HCT116 (cell line): Measurements from ENCODE around the gene DND1. TPM values are rescaled to one million over a fixed set of nuclear protein-coding genes. Genes with fewer than 3 reads are reported as not detected.

Experiments
- ATAC-seq: fragments of 200-7000 bp; cut with Tn5 transposase; 2 replicates; pipeline ENCODE4 v1.9.1; 2020; ENCODE audit warnings: mild to moderate bottlenecking, moderate library complexity
- BruUV-seq: library from RNA; stranded (reverse); fragments of 400-500 nt; replicated peaks from 2 replicates; lab custom pipeline; 2021; lab: Mats Ljungman, UMichigan
- CTCF ChIA-PET: fragments of 300-600 bp; sonication (Branson Sonifier 250); formaldehyde crosslinking; loops from one replicate; lab custom pipeline; 2021; ENCODE audit warnings: antibody characterized with exemption; lab: Charles Lee
- POLR2A ChIA-PET: fragments of 300-600, 350-600 bp; sonication (Branson Sonifier 250); formaldehyde crosslinking; loops from one replicate; lab custom pipeline; 2021; ENCODE audit warnings: antibody characterized with exemption; lab: Charles Lee
- RAD21 ChIA-PET, 2 experiments: fragments of 300-600 bp; sonication (Branson Sonifier 250); formaldehyde crosslinking; loops; one replicate each; lab custom pipeline; 2023; ENCODE audit warnings: low total read pairs in 2 of 2; ENCODE audit not compliant: uncharacterized antibody in 2 of 2, unreplicated experiment in 2 of 2, low non-redundant PET in 1 of 2; lab: Charles Lee
- DNase-seq: peaks from one replicate; pipeline ENCODE4 v3.0.0-alpha.2; 2010; ENCODE audit warnings: low read depth, low spot score
- H2AFZ ChIP-seq: fragments of 200-600 bp; shearing (Covaris generic), sonication (generic); 2 replicates; pipeline ENCODE4 v1.6.1; 2017; ENCODE audit warnings: low read depth, mixed run types, mixed read lengths, antibody characterized with exemption, low read length; ENCODE audit not compliant: poor library complexity, severe bottlenecking
- H3K27ac ChIP-seq: 2 replicates; pipeline ENCODE4 v1.5.1; 2012; ENCODE audit warnings: low read depth, low read length
- H3K27me3 ChIP-seq: fragments of 200-600 bp; sonication (generic); 2 replicates; pipeline ENCODE4 v1.6.1; 2016; ENCODE audit warnings: mixed run types, low read length, mixed read lengths; ENCODE audit not compliant: insufficient read depth
- H3K36me3 ChIP-seq, 2 experiments: fragments of 200-500 bp in 1 of 2; fragments of 200-600 bp in 1 of 2; sonication (Bioruptor generic) in 1 of 2; sonication (generic) in 1 of 2; 2 replicates each; pipeline versions ENCODE4 v1.5.1 to v1.6.1; 2014 to 2016; ENCODE audit warnings: low read length in 2 of 2, inconsistent platforms in 1 of 2, mixed read lengths in 1 of 2, mixed run types in 1 of 2; ENCODE audit not compliant: insufficient read depth in 2 of 2, control insufficient read depth in 1 of 2
- H3K4me1 ChIP-seq, 2 experiments: fragments of 200-600 bp in 1 of 2; sonication (generic) in 1 of 2; 2 replicates each; pipeline versions ENCODE4 v1.5.1 to v1.6.1; 2012 to 2017; ENCODE audit warnings: low read length in 2 of 2, inconsistent platforms in 1 of 2, mild to moderate bottlenecking in 1 of 2, mixed read lengths in 1 of 2, mixed run types in 1 of 2, moderate library complexity in 1 of 2; ENCODE audit not compliant: insufficient read depth in 2 of 2, control insufficient read depth in 1 of 2
- H3K4me2 ChIP-seq: fragments of 200-600 bp; sonication (generic); 2 replicates; pipeline ENCODE4 v1.6.1; 2017; ENCODE audit warnings: mixed run types, low read length, mixed read lengths
- H3K4me3 ChIP-seq, 2 experiments: fragments of 200-600 bp in 1 of 2; sonication (generic) in 1 of 2; replicated peaks in 1 of 2; 2 replicates each; pipeline ENCODE4 v1.5.1; 2011 to 2016; ENCODE audit warnings: low read length in 2 of 2, control low read depth in 1 of 2, low read depth in 1 of 2, mild to moderate bottlenecking in 1 of 2, mixed read lengths in 1 of 2, mixed run types in 1 of 2
- H3K79me2 ChIP-seq: fragments of 200-600 bp; sonication (generic); 2 replicates; pipeline ENCODE4 v1.6.1; 2017; ENCODE audit warnings: mild to moderate bottlenecking, mixed run types, low read length, moderate library complexity, mixed read lengths; ENCODE audit not compliant: insufficient read depth
- H3K9ac ChIP-seq: fragments of 200-600 bp; sonication (generic); 2 replicates; pipeline ENCODE4 v1.6.1; 2016; ENCODE audit warnings: low read length, mixed read lengths
- H3K9me2 ChIP-seq: fragments of 200-600 bp; sonication (generic), shearing (Covaris generic); 2 replicates; pipeline ENCODE4 v1.6.1; 2017; ENCODE audit warnings: mixed run types, mild to moderate bottlenecking, moderate library complexity; ENCODE audit not compliant: insufficient read depth
- H3K9me3 ChIP-seq, 2 experiments: fragments of 200-500 bp in 1 of 2; fragments of 200-600 bp in 1 of 2; sonication (Bioruptor generic) in 1 of 2; sonication (generic) in 1 of 2; 2 replicates each; pipeline ENCODE4 v1.6.1; 2014 to 2017; ENCODE audit warnings: low read length in 2 of 2, mixed read lengths in 2 of 2, inconsistent platforms in 1 of 2, low read depth in 1 of 2, mild to moderate bottlenecking in 1 of 2, mixed run types in 1 of 2, moderate library complexity in 1 of 2; ENCODE audit not compliant: control insufficient read depth in 1 of 2, insufficient read depth in 1 of 2
- H4K20me1 ChIP-seq: fragments of 200-600 bp; sonication (generic), shearing (Covaris generic); 2 replicates; pipeline ENCODE4 v1.6.1; 2017; ENCODE audit warnings: mixed run types, mild to moderate bottlenecking, moderate library complexity; ENCODE audit not compliant: insufficient read depth
- ATF3 ChIP-seq: IDR thresholded peaks from 2 replicates; pipeline ENCODE4 v1.6.1; 2012
- CBX3 ChIP-seq: IDR thresholded peaks from 2 replicates; pipeline ENCODE4 v1.6.1; 2012; ENCODE audit warnings: low read depth
- CTCF ChIP-seq, 3 experiments: fragments of 200-600 bp in 1 of 3; sonication (generic) in 1 of 3; IDR thresholded peaks in 2 of 3; conservative IDR thresholded peaks in 1 of 3; 2 replicates each; pipeline ENCODE4 v1.5.1; 2012 to 2017; ENCODE audit warnings: low read depth in 2 of 3, low read length in 2 of 3, antibody characterized with exemption in 1 of 3, borderline replicate concordance in 1 of 3, control low read depth in 1 of 3, mild to moderate bottlenecking in 1 of 3, mixed read lengths in 1 of 3, mixed run types in 1 of 3, moderate library complexity in 1 of 3; ENCODE audit not compliant: insufficient read depth in 1 of 3
- EGR1 ChIP-seq: IDR thresholded peaks from 2 replicates; pipeline ENCODE4 v1.6.1; 2012; ENCODE audit warnings: low read depth
- ELF1 ChIP-seq: IDR thresholded peaks from 2 replicates; pipeline ENCODE4 v1.6.1; 2012; ENCODE audit warnings: low read depth, borderline replicate concordance
- EZH2 ChIP-seq: fragments of 200-600 bp; sonication (generic); IDR thresholded peaks from 2 replicates; pipeline ENCODE4 v1.6.1; 2017; ENCODE audit warnings: antibody characterized with exemption, mixed run types
- EZH2phosphoT487 ChIP-seq: fragments of 200-600 bp; IDR thresholded peaks from 2 replicates; pipeline ENCODE4 v1.6.1; 2018; ENCODE audit warnings: antibody characterized with exemption, borderline replicate concordance
- FOSL1 ChIP-seq: IDR thresholded peaks from 2 replicates; pipeline ENCODE4 v1.6.1; 2012; ENCODE audit warnings: low read depth
- JUND ChIP-seq: IDR thresholded peaks from 2 replicates; pipeline ENCODE4 v1.6.1; 2012
- MAX ChIP-seq: IDR thresholded peaks from 2 replicates; pipeline ENCODE4 v1.6.1; 2012
- POLR2A ChIP-seq: IDR thresholded peaks from 2 replicates; pipeline ENCODE4 v1.7.0; 2011; ENCODE audit warnings: borderline replicate concordance; ENCODE audit not compliant: insufficient read depth, insufficient read length; ENCODE audit errors: extremely low read depth
- RAD21 ChIP-seq: IDR thresholded peaks from 2 replicates; pipeline ENCODE4 v1.6.1; 2012; ENCODE audit warnings: low read depth, mild to moderate bottlenecking
- REST ChIP-seq: IDR thresholded peaks from 2 replicates; pipeline ENCODE4 v1.6.1; 2012; ENCODE audit warnings: low read depth
- SIN3A ChIP-seq: IDR thresholded peaks from 2 replicates; pipeline ENCODE4 v1.6.1; 2012; ENCODE audit warnings: low read depth
- SRF ChIP-seq: IDR thresholded peaks from 2 replicates; pipeline ENCODE4 v1.6.1; 2012; ENCODE audit warnings: low read depth
- YY1 ChIP-seq: IDR thresholded peaks from 2 replicates; pipeline ENCODE4 v1.6.1; 2011; ENCODE audit warnings: low read length, low read depth, moderate library complexity, mild to moderate bottlenecking; ENCODE audit not compliant: insufficient replicate concordance; ENCODE audit errors: extremely low read depth
- ZBTB33 ChIP-seq: IDR thresholded peaks from 2 replicates; pipeline ENCODE4 v1.6.1; 2011; ENCODE audit warnings: mild to moderate bottlenecking, low read length, moderate library complexity; ENCODE audit not compliant: insufficient replicate concordance; ENCODE audit errors: extremely low read depth
- ZNF274 ChIP-seq: fragments of 200-500 bp; sonication (Bioruptor generic); IDR thresholded peaks from 2 replicates; pipeline ENCODE4 v1.6.1; 2014; ENCODE audit warnings: mild to moderate bottlenecking, low read depth, low read length, inconsistent platforms
- intact Hi-C: fragments of 100-400 bp; cut with micrococcal nuclease; formaldehyde crosslinking; loops from 2 replicates; pipeline ENCODE4 v1.10.0; 2022
- total RNA-seq: library from RNA; stranded (reverse); gene quantifications from one replicate; pipeline ENCODE4 v1.2.1, GENCODE V29; 2021; ENCODE audit not compliant: unreplicated experiment

DND1 gene
- total RNA-seq, 1 experiment from 2014 or later = 2.3 TPM

- H3K4me3 ChIP-seq = peak within 1 kb of the TSS; percentile 80 to 88
- H3K9ac ChIP-seq = peak within 1 kb of the TSS; percentile 85
- POLR2A ChIA-PET = interaction anchor here (1.5 kb wide), 1 partner anchor 8 kb away, joined by 6 read pairs; the partner anchor contains the start of genes IK and NDUFA2
- peak within 1 kb of the TSS; percentile 93 for H3K4me2 ChIP-seq
- ATAC-seq = peak; percentile 94
- RAD21 ChIA-PET = no interaction called here
- H3K27me3 ChIP-seq = no peaks in the 10 kb centered on the region
- TSS peak; percentile 64 for BruUV-seq
- H4K20me1 ChIP-seq = no peaks in the 10 kb centered on the region
- intact Hi-C loops = loop anchor here (5.0 kb wide), 4 partner anchors 62 to 282 kb away; partner anchors contain the start of genes APBB3 and SLC35A4
- H2AFZ ChIP-seq = peak within 1 kb of the TSS; percentile 72
- peaks cover 4 to 11% of the 10 kb centered on the region in 2 experiments; a peak in 3 of 4 replicates for H3K4me1 ChIP-seq
- peaks cover 17% of the 10 kb centered on the region for H3K79me2 ChIP-seq
- DNase-seq = peak; percentile 73
- H3K9me2 ChIP-seq = no peaks in the 10 kb centered on the region
- H3K9me3 ChIP-seq = no peaks in the 10 kb centered on the region
- H3K27ac ChIP-seq = peak within 1 kb of the TSS; percentile 84
- H3K36me3 ChIP-seq = peaks cover 3 to 14% of the 10 kb centered on the region in 2 experiments; a peak in 3 of 4 replicates
- CTCF ChIA-PET = interaction anchor here (0.6 to 1.9 kb wide), 3 partner anchors 8 to 280 kb away, joined by 3 to 8 read pairs (median 6); partner anchors contain the start of genes IK and NDUFA2
- TF ChIP-seq EZH2phosphoT487 = no peak
- peak in 2 of 3 experiments; percentile 57; a peak in 4 of 6 replicates for TF ChIP-seq CTCF (IDR thresholded peaks at IDR 0.05 in 2 of 3, conservative IDR thresholded peaks at IDR 0.05 in 1 of 3; ENCODE audit: borderline replicate concordance in 1 of 3, insufficient read depth in 1 of 3, low read depth in 2 of 3, low read length in 2 of 3)
- no peak for TF ChIP-seq RAD21
- no peak for TF ChIP-seq JUND
- no peak for TF ChIP-seq EZH2
- no peak for TF ChIP-seq ATF3
- no peak for TF ChIP-seq ELF1
- no peak for TF ChIP-seq CBX3
- no peak for TF ChIP-seq ZBTB33
- TF ChIP-seq REST = no peak
- no peak for TF ChIP-seq MAX
- no peak for TF ChIP-seq ZNF274
- TF ChIP-seq SRF = no peak
- peak; percentile 68 for TF ChIP-seq POLR2A
- TF ChIP-seq FOSL1 = no peak
- no peak for TF ChIP-seq SIN3A
- TF ChIP-seq EGR1 = no peak
- peak; percentile 72 for TF ChIP-seq YY1
Observed at GRCh38 chr5:140639148-140639981, 34.0 kb downstream of the DND1 start, which contains the start of gene TMCO6. TMCO6 (plus strand) TSS chr5:140639451; CDS start chr5:140639528, 77 bp downstream.
